Activated T-cell treated with anti-CD3 and anti-CD28 coated beads for 48 hours (primary cell): Measurements from ENCODE around the gene ABCB4.

Experiments
- DNase-seq: peaks from one replicate; pipeline ENCODE4 v3.0.0-alpha.2; 2020; ENCODE audit warnings: low read depth

Gene ABCB4

GRCh38 chr7:87475359-87476178 lies at the start of gene ABCB4:
Gene ABCB4, minus strand, starts transcription at chr7:87475680. Its CDS starts 215 bp downstream, at chr7:87475465.
- no peak for DNase-seq

- no peak for DNase-seq
Observed at GRCh38 chr7:87518735-87519134, 43.3 kb upstream of the ABCB4 start.

DNA sequence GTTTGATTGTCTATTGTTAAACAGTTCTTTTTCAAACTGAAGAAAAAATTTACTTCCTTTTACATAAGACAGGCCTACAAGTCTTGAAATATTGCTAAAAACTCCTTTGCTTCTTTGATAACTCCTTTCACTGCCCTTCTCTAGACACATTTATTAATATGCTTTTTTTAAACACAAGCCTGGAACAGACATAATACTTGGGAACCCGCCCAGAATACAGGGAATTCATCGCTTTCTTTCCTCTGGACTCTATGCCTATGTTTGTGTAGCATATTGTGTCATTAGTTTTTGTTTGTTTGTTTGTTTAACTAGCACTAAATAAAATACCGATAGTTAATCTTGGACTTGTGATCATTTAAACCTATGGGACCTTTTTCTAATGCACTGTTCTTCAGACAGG lies 42.4 kb upstream of the ABCB4 start:
- DNase-seq = no peak

GRCh38 chr7:87517136-87517815 lies 41.8 kb upstream of the ABCB4 start:
- DNase-seq = no peak

- DNase-seq = no peak
Observed at GRCh38 chr7:87513735-87514335, 38.4 kb upstream of the ABCB4 start.

- DNase-seq = no peak
Observed at GRCh38 chr7:87512906-87513305, 37.4 kb upstream of the ABCB4 start.

DNA sequence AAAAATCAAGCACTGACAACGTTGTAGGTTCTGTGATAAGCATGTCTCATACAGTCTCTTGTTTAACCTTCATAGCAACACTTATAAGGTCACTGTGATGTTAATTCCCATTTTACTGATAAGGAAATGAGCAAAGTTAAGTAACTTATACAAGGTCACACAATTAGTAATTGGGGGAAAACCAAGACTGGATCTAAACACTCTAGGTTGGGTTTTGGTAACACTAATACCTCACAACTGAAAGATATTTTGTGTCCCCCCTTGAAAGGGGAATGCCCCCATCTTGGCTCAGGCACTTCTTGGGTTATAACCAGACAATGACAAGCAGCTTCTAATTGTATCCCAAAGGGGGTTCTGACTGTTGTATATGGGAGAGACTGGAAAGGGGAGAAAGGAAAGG lies 36.0 kb upstream of the ABCB4 start:
- no peak for DNase-seq

- no peak for DNase-seq
Observed at GRCh38 chr7:87510411-87510875, 35.0 kb upstream of the ABCB4 start.

DNA sequence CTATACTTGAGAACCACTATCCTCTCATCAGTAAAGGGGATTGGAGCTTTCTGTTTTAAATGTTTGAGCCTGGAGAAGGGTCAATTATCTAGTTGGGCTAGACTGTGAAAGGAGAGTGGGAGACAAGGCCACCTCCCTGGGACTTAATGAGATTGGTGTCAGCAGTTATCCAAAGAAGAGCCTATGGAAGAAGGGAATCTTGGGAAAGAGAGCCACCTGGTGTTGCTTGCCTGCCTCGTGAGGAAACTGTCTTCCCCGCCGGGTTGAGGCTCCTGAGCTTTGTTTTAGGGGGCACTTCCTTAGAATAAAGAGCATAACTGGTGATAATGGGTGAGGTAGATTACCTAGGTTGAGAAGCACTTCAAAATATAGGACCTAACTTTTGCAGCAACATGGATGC lies 32.0 kb upstream of the ABCB4 start:
- no peak for DNase-seq

GRCh38 chr7:87506246-87507180 lies 31.0 kb upstream of the ABCB4 start:
- no peak for DNase-seq

DNA sequence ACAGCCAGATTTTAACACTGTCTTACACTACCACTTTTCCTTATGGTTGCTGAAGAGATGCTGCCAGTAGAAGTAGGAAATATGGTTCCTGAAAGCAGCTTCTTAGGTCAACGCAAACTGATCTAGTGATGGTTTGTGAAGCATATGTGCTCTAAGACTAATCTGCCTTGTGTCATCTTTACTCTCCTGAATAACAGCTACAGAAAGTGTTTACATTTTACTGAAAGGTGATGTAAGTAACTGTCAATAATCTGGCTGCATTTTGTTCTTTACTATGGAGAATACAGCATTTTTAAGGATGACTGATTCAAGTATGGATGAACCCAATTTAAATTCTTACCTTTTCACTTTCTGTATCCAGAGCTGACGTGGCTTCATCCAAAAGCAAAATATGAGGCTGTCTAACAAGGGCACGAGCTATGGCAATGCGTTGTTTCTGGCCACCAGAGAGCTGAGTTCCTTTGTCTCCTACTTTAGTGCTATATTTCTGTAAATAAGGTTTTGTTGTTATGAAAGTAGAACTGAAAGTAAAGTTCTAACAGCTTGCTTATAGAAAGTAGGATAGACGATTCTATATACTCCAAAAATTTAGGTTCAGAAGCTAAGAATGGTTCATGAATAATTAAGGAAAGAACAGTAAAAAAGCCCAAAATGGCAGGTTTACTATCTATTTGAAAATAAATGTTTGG lies 30.2 kb upstream of the ABCB4 start:
- DNase-seq = no peak

DNA sequence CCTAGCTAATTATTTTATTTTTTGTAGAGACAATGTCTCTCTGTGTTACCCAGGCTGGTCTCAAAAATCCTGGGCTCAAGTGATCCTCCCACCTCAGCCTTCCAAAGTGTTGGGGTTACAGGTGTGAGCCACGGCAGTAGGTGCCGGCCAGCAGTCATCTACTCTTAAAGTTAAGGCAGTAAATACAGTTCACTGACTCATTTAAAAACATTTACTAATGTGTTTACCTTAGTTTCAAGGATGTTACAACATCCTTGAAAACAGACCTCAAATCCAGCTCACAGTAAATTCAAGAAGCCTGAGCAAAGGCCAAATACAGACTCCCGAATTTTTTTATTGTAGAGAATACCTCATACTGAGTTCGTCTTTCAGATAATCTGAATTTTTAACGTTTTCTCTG lies 29.6 kb upstream of the ABCB4 start:
- no peak for DNase-seq

- no peak for DNase-seq
Observed at GRCh38 chr7:87499494-87499893, 24.0 kb upstream of the ABCB4 start.

GRCh38 chr7:87498893-87499292 lies 23.4 kb upstream of the ABCB4 start:
- no peak for DNase-seq

GRCh38 chr7:87497482-87497881 lies 22.0 kb upstream of the ABCB4 start:
- DNase-seq = no peak

DNA sequence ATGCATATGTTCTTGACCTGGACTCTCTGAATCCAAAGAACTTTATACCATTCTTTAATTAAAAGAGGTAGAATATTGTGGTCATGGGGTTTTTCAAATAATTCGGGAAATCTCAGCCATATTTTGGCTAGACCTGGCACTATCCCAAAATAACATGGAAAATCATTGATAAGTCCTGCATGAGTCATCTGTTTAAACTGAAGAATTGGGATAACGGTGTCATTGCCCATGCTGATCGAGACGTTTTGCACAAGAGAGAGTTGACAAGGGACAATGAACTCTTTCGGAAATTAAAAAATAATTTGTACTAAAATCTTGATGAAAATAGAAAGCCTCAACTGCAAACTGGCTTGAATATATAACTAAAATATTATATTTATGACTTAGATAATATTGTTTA lies 19.9 kb upstream of the ABCB4 start:
- DNase-seq = no peak

- DNase-seq = no peak
Observed at GRCh38 chr7:87494454-87494853, 19.0 kb upstream of the ABCB4 start.

DNA sequence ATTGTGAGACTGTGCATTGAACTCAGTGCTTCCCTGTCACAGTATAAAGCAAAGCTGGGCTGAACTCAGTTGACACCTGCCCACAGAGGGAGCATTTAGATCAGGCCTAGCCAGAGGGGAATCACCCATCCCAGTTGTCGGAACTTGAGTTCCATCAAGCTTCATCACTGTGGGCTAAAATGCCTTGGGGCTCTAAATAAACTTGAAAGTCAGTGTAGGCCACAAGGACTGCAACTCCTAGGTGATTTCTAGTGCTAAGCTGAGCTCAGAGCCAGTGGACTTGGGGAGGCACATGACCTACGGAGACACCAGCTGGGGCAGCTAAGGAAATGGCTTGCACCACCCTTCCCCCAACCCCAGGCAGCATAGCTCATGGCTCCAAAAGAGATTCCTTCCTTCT lies 7.7 kb upstream of the ABCB4 start:
- DNase-seq = no peak

DNA sequence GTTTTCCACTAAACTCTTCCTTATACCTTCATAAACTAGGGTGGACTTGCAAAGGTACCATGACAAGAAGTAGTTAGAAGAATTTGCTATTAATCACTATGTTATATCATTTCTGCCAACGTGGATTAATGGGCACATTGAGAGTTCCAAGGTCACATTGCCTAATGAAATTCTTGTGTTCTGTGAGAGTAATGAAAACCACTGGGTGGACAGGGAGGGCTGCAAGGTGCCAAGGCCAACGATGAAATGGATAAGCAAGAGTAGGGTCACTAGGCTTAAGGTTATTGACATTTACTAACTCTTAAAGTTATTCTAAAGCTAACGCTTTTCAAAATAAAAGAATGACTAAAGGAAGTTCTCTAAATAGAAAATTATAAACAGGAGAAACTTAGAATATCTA lies 6.6 kb upstream of the ABCB4 start:
- no peak for DNase-seq

DNA sequence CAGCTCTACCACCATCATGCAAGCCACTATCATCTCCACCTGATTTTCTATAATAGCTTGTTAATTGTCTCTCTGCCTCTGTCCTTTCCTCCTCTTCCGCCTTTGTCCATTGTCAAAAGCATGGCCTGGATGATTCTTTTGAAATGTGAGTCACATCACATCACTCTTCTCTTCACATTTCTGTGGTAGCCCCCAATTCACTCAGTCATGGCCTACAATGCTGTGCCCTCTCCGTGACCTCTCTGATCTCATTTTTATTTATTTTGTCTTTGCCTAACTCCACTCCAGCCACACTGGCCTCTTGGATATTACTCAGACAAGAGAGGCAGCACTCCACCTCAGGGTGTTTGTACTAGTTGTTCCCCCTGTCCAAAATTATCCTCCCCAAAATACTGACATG lies 4.9 kb upstream of the ABCB4 start:
- DNase-seq = no peak

DNA sequence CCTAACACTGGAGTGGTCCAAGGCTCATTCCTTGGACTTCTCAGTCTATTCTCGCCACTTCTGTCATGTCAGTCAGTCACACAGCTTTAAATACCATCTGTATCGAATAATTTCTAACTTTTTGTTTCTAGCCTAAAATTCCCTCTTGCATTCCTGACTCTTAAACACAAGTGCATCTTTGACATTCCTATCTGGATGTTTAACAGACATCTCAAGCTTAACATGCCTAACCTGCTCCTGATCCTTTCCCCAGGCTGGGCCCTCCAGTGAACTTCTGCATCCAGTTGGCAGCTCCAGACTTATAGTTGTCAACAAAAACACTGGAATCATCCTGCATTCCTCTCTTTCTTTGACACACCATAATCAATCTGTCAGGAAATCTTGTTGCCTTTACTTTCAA lies 4.5 kb upstream of the ABCB4 start:
- no peak for DNase-seq

GRCh38 chr7:87476179-87476557 lies 688 bp upstream of the ABCB4 start:
- no peak for DNase-seq
